Measurements from ENCODE around the gene SPARCL1.
A peak's percentile ranks its signal among the peaks of the same experiment; 100 is the strongest.

Gene SPARCL1

DNA sequence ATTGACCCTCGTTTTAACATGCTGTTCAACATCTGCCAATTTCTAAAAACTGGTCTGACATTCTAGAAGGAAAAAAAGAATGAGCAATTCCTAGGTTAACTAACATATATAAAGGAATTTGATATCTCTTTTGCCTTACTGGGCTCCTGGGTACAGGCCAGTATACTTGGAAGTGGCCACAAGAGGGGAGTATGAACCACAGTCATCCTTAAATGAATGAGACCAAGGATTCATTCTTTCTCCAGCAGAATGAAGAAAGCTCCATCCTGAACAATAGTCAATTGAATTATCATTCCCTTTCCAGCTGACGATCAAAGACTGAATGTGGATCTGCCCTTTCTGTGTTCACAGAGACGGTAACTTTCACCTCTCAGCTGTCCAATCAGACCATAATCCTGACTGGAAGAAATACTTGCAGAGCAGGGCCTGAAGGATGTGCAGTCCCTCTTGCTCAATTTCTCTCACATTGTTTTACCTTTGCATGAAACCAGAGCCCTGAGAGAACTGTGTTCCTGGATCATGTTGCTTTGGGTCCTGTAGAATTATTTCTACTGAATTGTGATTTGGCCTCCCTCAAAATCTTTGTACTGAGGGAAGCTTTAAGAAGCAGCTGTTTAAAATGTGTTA is 14.8 kb upstream of the SPARCL1 start:
- Mint-ChIP-seq H3K36me3 (ENCODE audit: low read depth) (no peaks in the 10 kb centered on the region), H3K9me3 (no peaks in the 10 kb centered on the region), H3K4me1 (no peaks in the 10 kb centered on the region), H3K4me3 (no peak overlapping the region), H3K27me3 (ENCODE audit: low read depth, poor library complexity) (no peaks in the 10 kb centered on the region), H3K27ac (no peak overlapping the region)
- no peak for DNase-seq
- TF ChIP-seq, protein P1, sequence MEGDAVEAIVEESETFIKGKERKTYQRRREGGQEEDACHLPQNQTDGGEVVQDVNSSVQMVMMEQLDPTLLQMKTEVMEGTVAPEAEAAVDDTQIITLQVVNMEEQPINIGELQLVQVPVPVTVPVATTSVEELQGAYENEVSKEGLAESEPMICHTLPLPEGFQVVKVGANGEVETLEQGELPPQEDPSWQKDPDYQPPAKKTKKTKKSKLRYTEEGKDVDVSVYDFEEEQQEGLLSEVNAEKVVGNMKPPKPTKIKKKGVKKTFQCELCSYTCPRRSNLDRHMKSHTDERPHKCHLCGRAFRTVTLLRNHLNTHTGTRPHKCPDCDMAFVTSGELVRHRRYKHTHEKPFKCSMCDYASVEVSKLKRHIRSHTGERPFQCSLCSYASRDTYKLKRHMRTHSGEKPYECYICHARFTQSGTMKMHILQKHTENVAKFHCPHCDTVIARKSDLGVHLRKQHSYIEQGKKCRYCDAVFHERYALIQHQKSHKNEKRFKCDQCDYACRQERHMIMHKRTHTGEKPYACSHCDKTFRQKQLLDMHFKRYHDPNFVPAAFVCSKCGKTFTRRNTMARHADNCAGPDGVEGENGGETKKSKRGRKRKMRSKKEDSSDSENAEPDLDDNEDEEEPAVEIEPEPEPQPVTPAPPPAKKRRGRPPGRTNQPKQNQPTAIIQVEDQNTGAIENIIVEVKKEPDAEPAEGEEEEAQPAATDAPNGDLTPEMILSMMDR (IDR thresholded peaks at IDR 0.05), result peak; percentile 53

DNA sequence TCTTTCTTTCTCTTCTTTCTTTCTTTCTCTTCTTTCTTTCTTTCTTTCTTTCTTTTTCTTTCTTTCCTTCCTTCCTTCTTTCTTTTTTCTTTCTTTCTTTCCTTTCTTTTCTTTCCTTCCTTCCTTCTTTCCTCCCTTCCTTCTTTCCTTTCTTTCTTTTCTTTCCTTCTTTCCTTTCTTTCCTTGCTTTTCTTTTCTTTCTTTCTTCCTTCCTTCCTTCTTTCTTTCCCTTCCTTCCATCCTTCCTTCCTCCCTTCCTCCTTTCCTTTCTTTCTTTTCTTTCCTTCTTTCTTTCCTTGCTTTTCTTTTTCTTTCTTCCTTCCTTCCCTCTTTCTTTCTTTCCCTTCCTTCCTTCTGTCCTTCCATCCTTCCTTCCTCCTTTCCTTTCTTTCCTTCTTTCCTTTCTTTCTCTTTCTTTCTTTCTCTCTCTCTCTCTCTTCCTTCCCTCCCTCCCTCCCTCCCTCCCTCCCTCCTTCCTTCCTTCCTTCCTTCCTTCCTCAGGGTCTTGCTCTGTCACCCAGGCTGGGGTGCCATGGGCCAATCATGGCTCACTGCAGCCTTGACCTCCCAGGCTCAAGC is 13.6 kb upstream of the SPARCL1 start:
- no peak overlapping the region for H3K27ac Mint-ChIP-seq
- H3K4me3 Mint-ChIP-seq, result no peak overlapping the region
- H3K4me1 Mint-ChIP-seq, result no peaks in the 10 kb centered on the region

DNA sequence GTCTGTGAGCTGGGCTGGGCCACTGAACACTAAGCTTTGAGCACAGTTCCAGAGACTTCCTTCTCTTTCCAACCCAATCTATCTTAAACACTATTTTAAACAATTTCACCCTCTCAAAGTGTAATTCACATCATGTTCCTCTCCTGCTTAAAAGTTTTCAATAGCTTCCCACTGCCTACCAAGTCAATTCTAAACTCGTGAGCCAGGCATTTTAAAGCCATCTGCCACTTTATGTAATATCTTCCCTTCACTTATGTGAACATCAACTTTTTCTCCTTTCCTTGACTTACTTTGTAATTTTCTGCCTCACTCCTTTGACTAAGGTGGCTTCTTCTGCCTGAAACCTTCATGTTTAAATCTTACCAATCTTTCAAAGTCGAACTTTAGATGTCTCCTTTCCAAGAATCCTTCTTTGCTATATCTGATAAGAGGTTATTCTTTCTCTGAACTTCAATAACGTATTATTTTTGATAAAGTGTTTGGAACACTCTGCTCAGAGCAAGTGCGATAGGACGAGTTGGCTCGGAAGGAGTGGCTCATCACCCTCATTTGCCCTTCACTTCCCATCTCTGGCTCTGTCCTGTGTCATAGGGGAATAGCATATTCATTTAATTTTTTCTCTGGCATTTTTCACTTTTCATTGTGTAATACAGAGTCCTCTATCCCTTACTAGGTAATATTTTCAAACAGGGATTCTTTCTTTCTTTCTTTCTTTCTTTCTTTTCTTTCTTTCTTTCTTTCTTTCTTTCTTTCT is 13.0 kb upstream of the SPARCL1 start:
- TF ChIP-seq, protein P1 (IDR thresholded peaks at IDR 0.05), result no peak
- H3K27ac Mint-ChIP-seq, result no peak overlapping the region
- H3K4me1 Mint-ChIP-seq, result no peaks in the 10 kb centered on the region
- H3K4me3 Mint-ChIP-seq, result no peak overlapping the region
- DNase-seq, result no peak
- peaks cover 9% of the 10 kb centered on the region for H3K9me3 Mint-ChIP-seq
- H3K36me3 Mint-ChIP-seq (ENCODE audit: low read depth), result no peaks in the 10 kb centered on the region
- no peaks in the 10 kb centered on the region for H3K27me3 Mint-ChIP-seq (ENCODE audit: low read depth, poor library complexity)

More for the DNA sequence above, 13.6 kb upstream of the SPARCL1 start:
- Mint-ChIP-seq H3K36me3 (ENCODE audit: low read depth) (no peaks in the 10 kb centered on the region), H3K27me3 (ENCODE audit: low read depth, poor library complexity) (no peaks in the 10 kb centered on the region), H3K9me3 (peaks cover 5% of the 10 kb centered on the region)
- TF ChIP-seq, protein P1 (IDR thresholded peaks at IDR 0.05), result no peak
- DNase-seq, result no peak

DNA sequence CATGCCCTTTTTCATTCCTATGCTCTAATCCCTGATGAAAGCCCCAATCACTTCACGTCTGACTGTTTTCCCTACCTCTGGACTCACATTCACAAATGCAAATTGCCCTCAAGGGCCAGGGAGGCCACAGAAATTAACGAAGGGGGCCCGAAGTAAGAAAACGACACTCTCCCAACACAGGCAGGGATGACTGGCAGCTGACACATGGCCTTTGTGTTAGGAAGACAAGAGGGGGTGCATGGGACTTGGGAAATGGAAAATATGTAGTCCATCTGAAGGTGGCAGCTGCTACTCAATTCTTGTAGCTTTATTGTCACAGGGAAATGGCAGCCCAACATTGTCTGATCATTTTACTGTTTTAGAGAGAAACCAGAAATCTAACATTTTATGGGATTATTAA is 12.3 kb upstream of the SPARCL1 start:
- Mint-ChIP-seq H3K4me1 (no peaks in the 10 kb centered on the region), H3K27me3 (ENCODE audit: low read depth, poor library complexity) (no peaks in the 10 kb centered on the region), H3K27ac (no peak overlapping the region), H3K4me3 (no peak overlapping the region), H3K36me3 (ENCODE audit: low read depth) (no peaks in the 10 kb centered on the region), H3K9me3 (peaks cover 12% of the 10 kb centered on the region)
- TF ChIP-seq, protein P1 (IDR thresholded peaks at IDR 0.05), result no peak
- no peak for DNase-seq

DNA sequence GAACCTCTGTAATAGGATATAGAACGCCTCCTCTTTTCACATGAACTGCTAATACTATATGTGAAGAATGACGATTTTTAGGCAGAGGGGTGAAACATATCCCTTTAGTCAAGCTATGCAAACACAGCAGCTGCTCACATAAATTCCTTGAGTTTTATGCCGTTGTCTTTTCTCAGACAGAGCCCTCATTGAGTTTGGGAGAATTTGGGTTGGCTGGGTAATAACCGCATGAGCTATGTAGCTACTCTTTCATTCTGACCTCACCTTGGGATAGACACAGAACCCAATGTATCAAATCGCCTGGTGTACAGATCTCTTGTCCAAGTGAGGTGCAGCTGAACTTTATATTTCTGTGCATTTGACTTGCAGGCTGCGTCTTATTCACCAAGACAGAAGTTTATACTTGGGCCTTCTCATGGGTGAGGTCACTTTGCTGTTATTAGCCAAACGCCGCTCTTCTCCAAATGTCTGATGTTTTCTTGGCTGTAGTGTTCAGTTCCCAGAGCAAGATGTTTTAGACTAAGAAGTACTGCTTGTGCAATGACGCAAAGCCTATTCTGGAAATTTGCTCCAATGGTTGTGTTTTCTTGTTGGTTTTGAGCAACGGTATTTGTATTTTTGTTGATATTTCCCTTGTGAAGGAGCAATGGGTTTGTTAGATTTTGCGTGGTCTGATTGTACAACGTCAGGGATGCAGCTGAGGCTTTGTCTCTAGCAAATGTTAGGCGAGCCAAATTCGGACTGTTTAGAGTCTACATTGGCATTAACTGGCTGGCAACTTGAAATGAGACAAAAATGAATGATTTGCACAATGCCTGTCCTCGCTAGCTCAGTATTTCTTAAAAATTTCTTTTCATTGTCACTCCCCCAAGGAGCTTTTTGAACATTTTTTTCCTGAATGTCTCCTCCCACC is 11.2 kb upstream of the SPARCL1 start:
- H3K4me3 Mint-ChIP-seq, result no peak overlapping the region
- no peak for DNase-seq
- no peaks in the 10 kb centered on the region for H3K36me3 Mint-ChIP-seq (ENCODE audit: low read depth)
- TF ChIP-seq, protein P1 (IDR thresholded peaks at IDR 0.05), result no peak
- H3K27me3 Mint-ChIP-seq (ENCODE audit: low read depth, poor library complexity), result no peaks in the 10 kb centered on the region
- peaks cover 12% of the 10 kb centered on the region for H3K9me3 Mint-ChIP-seq
- H3K27ac Mint-ChIP-seq, result no peak overlapping the region
- H3K4me1 Mint-ChIP-seq, result no peaks in the 10 kb centered on the region
